ENCODE measurements around the gene EPHA6. TPM values are rescaled to one million over a fixed set of nuclear protein-coding genes. Genes with fewer than 3 reads are reported as not detected.

EPHA6 gene
- total RNA-seq, 2 experiments from 2014 or later, result not detected

DNA sequence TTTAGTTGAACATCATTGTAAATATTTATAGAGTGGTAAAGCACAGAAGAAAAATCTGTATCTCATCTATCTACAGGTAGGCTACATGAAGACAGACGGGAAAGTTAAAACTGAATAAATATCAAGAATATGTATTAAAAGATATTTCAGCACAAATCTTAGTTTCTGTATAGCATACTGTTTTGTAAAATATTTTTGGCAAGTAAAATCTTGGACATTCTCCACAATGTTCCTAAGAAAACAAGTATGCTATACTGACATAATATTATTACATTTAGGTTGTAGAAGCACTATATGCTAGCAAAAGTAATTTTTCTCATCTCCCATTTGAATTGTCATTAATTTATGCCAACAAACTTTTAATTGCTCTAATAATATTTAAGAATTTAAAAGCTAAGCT is 623.7 kb downstream of the EPHA6 start:
- POLR2A ChIA-PET, result no interaction called here
- DNase-seq, result no peak
- no peak overlapping the region for H3K27ac Mint-ChIP-seq

GRCh38 chr3:97439373-97439772 is 625.0 kb downstream of the EPHA6 start:
- ATAC-seq (ENCODE audit: poor library complexity) (no peak), DNase-seq (no peak)
- Histone ChIP-seq H3K27me3 (ENCODE audit: control insufficient read depth in 1 of 2, insufficient read depth in 2 of 2, low read length in 2 of 2) (no peaks in the 10 kb centered on the region), H3K27ac (ENCODE audit: low read depth in 1 of 2, low read length in 2 of 2) (no peak overlapping the region), H3K36me3 (ENCODE audit: insufficient read depth, low read length) (no peaks in the 10 kb centered on the region), H3K4me1 (ENCODE audit: insufficient read depth, low read length) (no peaks in the 10 kb centered on the region), H3K9me3 (ENCODE audit: control insufficient read depth in 1 of 2, insufficient read depth in 1 of 2, low read length in 2 of 2) (no peaks in the 10 kb centered on the region), H3K4me3 (ENCODE audit: low read length) (no peak overlapping the region)
- intact Hi-C loops (cut with DNase I, micrococcal nuclease), result no loop called here
- TF ChIP-seq, protein P1, sequence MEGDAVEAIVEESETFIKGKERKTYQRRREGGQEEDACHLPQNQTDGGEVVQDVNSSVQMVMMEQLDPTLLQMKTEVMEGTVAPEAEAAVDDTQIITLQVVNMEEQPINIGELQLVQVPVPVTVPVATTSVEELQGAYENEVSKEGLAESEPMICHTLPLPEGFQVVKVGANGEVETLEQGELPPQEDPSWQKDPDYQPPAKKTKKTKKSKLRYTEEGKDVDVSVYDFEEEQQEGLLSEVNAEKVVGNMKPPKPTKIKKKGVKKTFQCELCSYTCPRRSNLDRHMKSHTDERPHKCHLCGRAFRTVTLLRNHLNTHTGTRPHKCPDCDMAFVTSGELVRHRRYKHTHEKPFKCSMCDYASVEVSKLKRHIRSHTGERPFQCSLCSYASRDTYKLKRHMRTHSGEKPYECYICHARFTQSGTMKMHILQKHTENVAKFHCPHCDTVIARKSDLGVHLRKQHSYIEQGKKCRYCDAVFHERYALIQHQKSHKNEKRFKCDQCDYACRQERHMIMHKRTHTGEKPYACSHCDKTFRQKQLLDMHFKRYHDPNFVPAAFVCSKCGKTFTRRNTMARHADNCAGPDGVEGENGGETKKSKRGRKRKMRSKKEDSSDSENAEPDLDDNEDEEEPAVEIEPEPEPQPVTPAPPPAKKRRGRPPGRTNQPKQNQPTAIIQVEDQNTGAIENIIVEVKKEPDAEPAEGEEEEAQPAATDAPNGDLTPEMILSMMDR (IDR thresholded peaks at IDR 0.05), result no peak
- no peaks in the 10 kb centered on the region for H3K9me3 Mint-ChIP-seq
- no peaks in the 10 kb centered on the region for H3K27me3 Mint-ChIP-seq
- ChIA-PET POLR2A (no interaction called here), CTCF (no interaction called here)
- no peak overlapping the region for H3K27ac Mint-ChIP-seq
- H3K4me3 Mint-ChIP-seq, result no peak overlapping the region
- H3K36me3 Mint-ChIP-seq (ENCODE audit: low read depth), result no peaks in the 10 kb centered on the region
- no peaks in the 10 kb centered on the region for H3K4me1 Mint-ChIP-seq (ENCODE audit: low read depth)

More for the DNA sequence above, 623.7 kb downstream of the EPHA6 start:
- ATAC-seq (ENCODE audit: poor library complexity), result no peak
- Mint-ChIP-seq H3K27me3 (no peaks in the 10 kb centered on the region), H3K4me3 (no peak overlapping the region), H3K36me3 (ENCODE audit: low read depth) (no peaks in the 10 kb centered on the region), H3K9me3 (no peaks in the 10 kb centered on the region), H3K4me1 (ENCODE audit: low read depth) (no peaks in the 10 kb centered on the region)
- no peaks in the 10 kb centered on the region for H3K9me3 ChIP-seq (ENCODE audit: control insufficient read depth in 1 of 2, insufficient read depth in 1 of 2, low read length in 2 of 2)
- TF ChIP-seq, protein P1 (IDR thresholded peaks at IDR 0.05), result no peak
- CTCF ChIA-PET, result no interaction called here
- H3K4me1 ChIP-seq (ENCODE audit: insufficient read depth, low read length), result no peaks in the 10 kb centered on the region
- H3K4me3 ChIP-seq (ENCODE audit: low read length), result no peak overlapping the region
- intact Hi-C loops (cut with DNase I, micrococcal nuclease), result no loop called here
- H3K27ac ChIP-seq (ENCODE audit: low read depth in 1 of 2, low read length in 2 of 2), result no peak overlapping the region
- no peaks in the 10 kb centered on the region for H3K27me3 ChIP-seq (ENCODE audit: control insufficient read depth in 1 of 2, insufficient read depth in 2 of 2, low read length in 2 of 2)
- H3K36me3 ChIP-seq (ENCODE audit: insufficient read depth, low read length), result no peaks in the 10 kb centered on the region

GRCh38 chr3:97464035-97464434 is 649.6 kb downstream of the EPHA6 start:
- H3K36me3 ChIP-seq (ENCODE audit: insufficient read depth, low read length), result no peaks in the 10 kb centered on the region
- H3K27me3 ChIP-seq (ENCODE audit: control insufficient read depth in 1 of 2, insufficient read depth in 2 of 2, low read length in 2 of 2), result no peaks in the 10 kb centered on the region
- H3K4me1 ChIP-seq (ENCODE audit: insufficient read depth, low read length), result no peaks in the 10 kb centered on the region
- peaks cover 3% of the 10 kb centered on the region for H3K9me3 Mint-ChIP-seq
- ChIA-PET CTCF (no interaction called here), POLR2A (no interaction called here)
- H3K9me3 ChIP-seq (ENCODE audit: control insufficient read depth in 1 of 2, insufficient read depth in 1 of 2, low read length in 2 of 2), result no peaks in the 10 kb centered on the region
- no peak overlapping the region for H3K4me3 Mint-ChIP-seq
- no peaks in the 10 kb centered on the region for H3K27me3 Mint-ChIP-seq
- TF ChIP-seq, protein P1 (IDR thresholded peaks at IDR 0.05), result no peak
- no peak overlapping the region for H3K4me3 ChIP-seq (ENCODE audit: low read length)
- H3K36me3 Mint-ChIP-seq (ENCODE audit: low read depth), result no peaks in the 10 kb centered on the region
- DNase-seq (no peak), ATAC-seq (ENCODE audit: poor library complexity) (no peak)
- no peak overlapping the region for H3K27ac Mint-ChIP-seq
- intact Hi-C loops (cut with DNase I, micrococcal nuclease), result no loop called here
- H3K27ac ChIP-seq (ENCODE audit: low read depth in 1 of 2, low read length in 2 of 2), result no peak overlapping the region
- no peaks in the 10 kb centered on the region for H3K4me1 Mint-ChIP-seq (ENCODE audit: low read depth)
